ENCODE measurements around the gene CHRNB4. TPM values are rescaled to one million over a fixed set of nuclear protein-coding genes. Genes with fewer than 3 reads are reported as not detected.

CHRNB4 gene
- total and polyA plus RNA-seq, 4 donors, result not detected

GRCh38 chr15:78617516-78617915, 23.5 kb downstream of the CHRNB4 start:
- H3K27me3 ChIP-seq (ENCODE audit: control insufficient read depth in 4 of 4, insufficient read depth in 4 of 4, low read length in 3 of 4), result peaks cover 4 to 23% (median 12%) of the 10 kb centered on the region in 4 donors
- H3K27ac ChIP-seq (ENCODE audit: low read depth in 1 of 2, low read length in 2 of 2), result no peak overlapping the region
- H3K36me3 ChIP-seq (ENCODE audit: control insufficient read depth in 4 of 4, insufficient read depth in 3 of 4, low read depth in 1 of 4, low read length in 3 of 4), result no peaks in the 10 kb centered on the region
- WGBS, result 82% methylated on average over 5 of the region's 5 CpGs
- no peak overlapping the region for H3K9ac ChIP-seq (ENCODE audit: low read depth in 1 of 2, low read length in 2 of 2)
- DNase-seq (ENCODE audit: low spot score), result no peak
- TF ChIP-seq, protein P1, sequence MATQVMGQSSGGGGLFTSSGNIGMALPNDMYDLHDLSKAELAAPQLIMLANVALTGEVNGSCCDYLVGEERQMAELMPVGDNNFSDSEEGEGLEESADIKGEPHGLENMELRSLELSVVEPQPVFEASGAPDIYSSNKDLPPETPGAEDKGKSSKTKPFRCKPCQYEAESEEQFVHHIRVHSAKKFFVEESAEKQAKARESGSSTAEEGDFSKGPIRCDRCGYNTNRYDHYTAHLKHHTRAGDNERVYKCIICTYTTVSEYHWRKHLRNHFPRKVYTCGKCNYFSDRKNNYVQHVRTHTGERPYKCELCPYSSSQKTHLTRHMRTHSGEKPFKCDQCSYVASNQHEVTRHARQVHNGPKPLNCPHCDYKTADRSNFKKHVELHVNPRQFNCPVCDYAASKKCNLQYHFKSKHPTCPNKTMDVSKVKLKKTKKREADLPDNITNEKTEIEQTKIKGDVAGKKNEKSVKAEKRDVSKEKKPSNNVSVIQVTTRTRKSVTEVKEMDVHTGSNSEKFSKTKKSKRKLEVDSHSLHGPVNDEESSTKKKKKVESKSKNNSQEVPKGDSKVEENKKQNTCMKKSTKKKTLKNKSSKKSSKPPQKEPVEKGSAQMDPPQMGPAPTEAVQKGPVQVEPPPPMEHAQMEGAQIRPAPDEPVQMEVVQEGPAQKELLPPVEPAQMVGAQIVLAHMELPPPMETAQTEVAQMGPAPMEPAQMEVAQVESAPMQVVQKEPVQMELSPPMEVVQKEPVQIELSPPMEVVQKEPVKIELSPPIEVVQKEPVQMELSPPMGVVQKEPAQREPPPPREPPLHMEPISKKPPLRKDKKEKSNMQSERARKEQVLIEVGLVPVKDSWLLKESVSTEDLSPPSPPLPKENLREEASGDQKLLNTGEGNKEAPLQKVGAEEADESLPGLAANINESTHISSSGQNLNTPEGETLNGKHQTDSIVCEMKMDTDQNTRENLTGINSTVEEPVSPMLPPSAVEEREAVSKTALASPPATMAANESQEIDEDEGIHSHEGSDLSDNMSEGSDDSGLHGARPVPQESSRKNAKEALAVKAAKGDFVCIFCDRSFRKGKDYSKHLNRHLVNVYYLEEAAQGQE (IDR thresholded peaks at IDR 0.05), result no peak
- TF ChIP-seq RXRA (IDR thresholded peaks at IDR 0.05), result no peak
- no peak overlapping the region for H3K4me3 ChIP-seq (ENCODE audit: low read depth in 1 of 3, low read length in 3 of 3)
- peaks cover 0 to 14% (median 3%) of the 10 kb centered on the region in 4 donors for H3K4me1 ChIP-seq (ENCODE audit: control insufficient read depth in 4 of 4, insufficient read depth in 4 of 4, low read length in 3 of 4)
- no peaks in the 10 kb centered on the region for H3K9me3 ChIP-seq (ENCODE audit: control insufficient read depth in 4 of 4, low read length in 3 of 4)

GRCh38 chr15:78617076-78617475, 23.9 kb downstream of the CHRNB4 start:
- 70% methylated on average over 7 of the region's 7 CpGs for WGBS

More at GRCh38 chr15:78617076-78617475, 23.9 kb downstream of the CHRNB4 start:
- H3K4me1 ChIP-seq (ENCODE audit: control insufficient read depth in 4 of 4, insufficient read depth in 4 of 4, low read length in 3 of 4), result peaks cover 0 to 14% (median 3%) of the 10 kb centered on the region in 4 donors
- peaks cover 2 to 19% (median 9%) of the 10 kb centered on the region in 4 donors for H3K27me3 ChIP-seq (ENCODE audit: control insufficient read depth in 4 of 4, insufficient read depth in 4 of 4, low read length in 3 of 4)
- no peaks in the 10 kb centered on the region for H3K9me3 ChIP-seq (ENCODE audit: control insufficient read depth in 4 of 4, low read length in 3 of 4)
- H3K9ac ChIP-seq (ENCODE audit: low read depth in 1 of 2, low read length in 2 of 2), result no peak overlapping the region
- no peak overlapping the region for H3K27ac ChIP-seq (ENCODE audit: low read depth in 1 of 2, low read length in 2 of 2)
- TF ChIP-seq EGR1 (IDR thresholded peaks at IDR 0.05; ENCODE audit: low read depth in 2 of 2) (no peak), TAF1 (conservative IDR thresholded peaks at IDR 0.05) (no peak), MAX (IDR thresholded peaks at IDR 0.05) (no peak), RXRA (IDR thresholded peaks at IDR 0.05) (no peak), ZBTB33 (IDR thresholded peaks at IDR 0.05) (no peak), CTCF (IDR thresholded peaks at IDR 0.05; ENCODE audit: low read depth, low read length, missing input control) (no peak), HNF4A (conservative IDR thresholded peaks at IDR 0.05) (no peak), JUND (IDR thresholded peaks at IDR 0.05) (no peak), RAD21 (IDR thresholded peaks at IDR 0.05) (no peak), NR2F2 (IDR thresholded peaks at IDR 0.05) (no peak)
- TF ChIP-seq, protein P1 (IDR thresholded peaks at IDR 0.05), result no peak
- H3K36me3 ChIP-seq (ENCODE audit: control insufficient read depth in 4 of 4, insufficient read depth in 3 of 4, low read depth in 1 of 4, low read length in 3 of 4), result no peaks in the 10 kb centered on the region
- no peak overlapping the region for H3K4me3 ChIP-seq (ENCODE audit: low read depth in 1 of 3, low read length in 3 of 3)
- no peak for DNase-seq (ENCODE audit: low spot score)
